ENCODE measurements around the gene SLC5A10. TPM values are rescaled to one million over a fixed set of nuclear protein-coding genes. Genes with fewer than 3 reads are reported as not detected.

SLC5A10 gene
- total RNA-seq, 1 donor from 2014 or later: not detected

Small RNA genes lying within 50 kb of the gene (small RNA-seq; reads per million reads assigned to genes)
- not detected for gene AC090286.3
- not detected for gene RF00324

Other genes starting within 250 kb of the SLC5A10 start
- 0.82 TPM for gene FBXW10, start 208.1 kb upstream of the SLC5A10 start, total RNA-seq
- gene TVP23B, start 171.0 kb upstream of the SLC5A10 start, total RNA-seq: 39.9 TPM
- gene PRPSAP2, start 94.0 kb upstream of the SLC5A10 start, total RNA-seq: 164 TPM
- gene FAM83G, start 52.6 kb downstream of the SLC5A10 start, total RNA-seq: 0.41 TPM
- 1.6 TPM for gene GRAP, start 94.8 kb downstream of the SLC5A10 start, total RNA-seq
- 1.2 TPM for gene GRAPL, start 175.4 kb downstream of the SLC5A10 start, total RNA-seq